K562 (cell line): ENCODE results near the gene PRKAR2B. TPM values are rescaled to one million over a fixed set of nuclear protein-coding genes. Genes with fewer than 3 reads are reported as not detected.
A peak's percentile ranks its signal among the peaks of the same experiment; 100 is the strongest.

Source experiments
- ATAC-seq: fragments of 200-7000 bp; cut with Tn5 transposase; 3 replicates; pipeline ENCODE4 v1.9.1; 2020; ENCODE audit warnings: moderate library complexity
- BruUV-seq: library from RNA; stranded (reverse); fragments of 400-500 nt; replicated peaks from 2 replicates; lab custom pipeline; 2021; lab: Mats Ljungman, UMichigan
- CTCF ChIA-PET: fragments of 300-600 bp; formaldehyde crosslinking; extraction: SDS; loops from one replicate; lab custom pipeline; 2021; ENCODE audit warnings: low intra/inter-chr PET ratio; lab: Yijun Ruan, JAX
- POLR2A ChIA-PET: fragments of 300-600, 350-650 bp; sonication (Branson Sonifier 250); formaldehyde crosslinking; extraction: SDS; loops from one replicate; lab custom pipeline; 2021; ENCODE audit warnings: antibody characterized with exemption, inconsistent platforms; lab: Yijun Ruan, JAX
- DNase-seq, 4 experiments: peaks; one replicate each; pipeline versions ENCODE4 v3.0.0 to v3.0.0-alpha.2; 2011 to 2018; ENCODE audit warnings: low spot score in 3 of 4, mixed read lengths in 3 of 4; ENCODE audit errors: extremely low read depth in 1 of 4
- FAIRE-seq: peaks from 2 replicates; lab custom pipeline; 2011; peaks lifted over from hg19 to GRCh38; lab: Jason Lieb, UNC
- H2AFZ ChIP-seq: 2 replicates; pipeline ENCODE4 v1.6.0; 2011; ENCODE audit warnings: low read depth, low read length, control low read depth, inconsistent platforms
- H3K27ac ChIP-seq: fragments of 200-600 bp; 3 replicates; pipeline ENCODE4 v1.8.0; 2011; ENCODE audit warnings: low read depth, mild to moderate bottlenecking, control low read depth, inconsistent platforms, low read length, moderate library complexity, mixed read lengths; ENCODE audit errors: extremely low read depth
- H3K27me3 ChIP-seq, 2 experiments: fragments of 300-600 bp in 1 of 2; 2 replicates in 1 of 2; 3 replicates in 1 of 2; pipeline versions ENCODE4 v1.6.0 to v1.8.0; 2011; ENCODE audit warnings: inconsistent platforms in 2 of 2, low read length in 2 of 2, mild to moderate bottlenecking in 1 of 2, mixed read lengths in 1 of 2, moderate library complexity in 1 of 2; ENCODE audit not compliant: control insufficient read depth in 2 of 2, insufficient read depth in 2 of 2
- H3K36me3 ChIP-seq: fragments of 300-600 bp; 3 replicates; pipeline ENCODE4 v1.8.0; 2011; ENCODE audit warnings: mild to moderate bottlenecking, low read length, inconsistent platforms; ENCODE audit not compliant: control insufficient read depth, insufficient read depth
- H3K4me1 ChIP-seq, 2 experiments: fragments of 200-600 bp in 1 of 2; replicated peaks in 1 of 2; 2 replicates in 1 of 2; 3 replicates in 1 of 2; pipeline versions ENCODE4 v1.5.1 to v1.8.0; 2011; ENCODE audit warnings: inconsistent platforms in 2 of 2, low read length in 2 of 2, mild to moderate bottlenecking in 1 of 2, mixed read lengths in 1 of 2, moderate library complexity in 1 of 2; ENCODE audit not compliant: control insufficient read depth in 2 of 2, insufficient read depth in 2 of 2
- H3K4me2 ChIP-seq: 2 replicates; pipeline ENCODE4 v1.6.1; 2011; ENCODE audit warnings: low read length, control low read depth, inconsistent platforms, mixed read lengths; ENCODE audit not compliant: insufficient read depth
- H3K4me3 ChIP-seq: fragments of 200-600 bp; sonication (generic), shearing (Covaris generic); 2 replicates; pipeline ENCODE4 v1.5.1; 2016; ENCODE audit warnings: control low read depth, inconsistent platforms
- H3K79me2 ChIP-seq: fragments of 200-600 bp; 3 replicates; pipeline ENCODE4 v1.8.0; 2011; ENCODE audit warnings: low read length, inconsistent platforms; ENCODE audit not compliant: control insufficient read depth, insufficient read depth
- H3K9ac ChIP-seq, 2 experiments: 2 replicates each; pipeline versions ENCODE4 v1.6.0 to v1.6.1; 2011; ENCODE audit warnings: low read depth in 2 of 2, low read length in 2 of 2, control low read depth in 1 of 2, inconsistent platforms in 1 of 2, mild to moderate bottlenecking in 1 of 2, mixed read lengths in 1 of 2; ENCODE audit not compliant: insufficient read depth in 1 of 2
- H3K9me1 ChIP-seq: one replicate; pipeline ENCODE4 v1.6.0; 2011; ENCODE audit warnings: inconsistent platforms, mild to moderate bottlenecking, low read length, moderate library complexity; ENCODE audit not compliant: control insufficient read depth, insufficient read depth
- H3K9me3 ChIP-seq: replicated peaks from 2 replicates; pipeline ENCODE4 v1.5.1; 2011; ENCODE audit warnings: low read depth, low read length, inconsistent platforms; ENCODE audit not compliant: control insufficient read depth, insufficient read depth
- H4K20me1 ChIP-seq: replicated peaks from 2 replicates; pipeline ENCODE4 v1.6.1; 2011; ENCODE audit warnings: low read length, inconsistent platforms, mixed read lengths; ENCODE audit not compliant: control insufficient read depth, insufficient read depth
- POLR2A ChIP-seq: fragments of 450-650 bp; conservative IDR thresholded peaks from 2 replicates; pipeline ENCODE4 v1.6.1; 2016
- SFPQ ChIP-seq: fragments of 200-400 bp; formaldehyde crosslinking; IDR thresholded peaks from 2 replicates; pipeline ENCODE4 v1.6.1; 2017; ENCODE audit warnings: mild to moderate bottlenecking, low read depth, low read length, moderate library complexity
- SUPT5H ChIP-seq: fragments of 450-650 bp; IDR thresholded peaks from 2 replicates; pipeline ENCODE4 v1.6.1; 2016
- ZNF511 ChIP-seq: sonication (generic); formaldehyde crosslinking; IDR thresholded peaks from 2 replicates; pipeline ENCODE4 v1.8.0; 2022; ENCODE audit warnings: mild to moderate bottlenecking, missing genetic modification reagents
- WGBS: fragments of 100-300 bp; shearing (Covaris generic); methylation state at CpG from one replicate; pipeline ENCODE4 v1.1.6; 2016; ENCODE audit warnings: low coverage, mixed read lengths; ENCODE audit not compliant: insufficient coverage; ENCODE audit errors: missing lambda C conversion rate; 5-methylcytosine and 5-hydroxymethylcytosine counted together
- in situ Hi-C: fragments of 300-500 bp; cut with MboI; formaldehyde crosslinking; loops from 4 replicates; pipeline ENCODE4 v1.15.0; 2018; ENCODE audit warnings: inconsistent platforms, mixed read lengths
- intact Hi-C: fragments of 100-400 bp; cut with micrococcal nuclease; formaldehyde crosslinking; loops from 2 replicates; pipeline ENCODE4 v1.14.2; 2022
- polyA plus RNA-seq, 8 experiments: library from polyadenylated mRNA; depleted of rRNA in 4 of 8; stranded (reverse) in 5 of 8; unstranded in 3 of 8; fragments of >200 nt; fragmentation: Nextera tagmentation in 2 of 8; fragmentation: Illumina TruSeq in 1 of 8; extraction: Ambion mirVana in 2 of 8; extraction: Trizol in 1 of 8; gene quantifications; 2 replicates each; pipeline versions ENCODE4 v1.2.1 to v1.2.3, GENCODE V29; 2011 to 2014; ENCODE audit warnings: inconsistent platforms in 1 of 8, missing spikeins in 1 of 8
- total RNA-seq, 7 experiments: library from RNA; depleted of rRNA in 6 of 7; stranded (reverse); fragments of >200 nt in 6 of 7; fragmentation: Illumina TruSeq in 2 of 7; extraction: Trizol in 2 of 7; gene quantifications; 2 replicates each; pipeline versions ENCODE4 v1.2.1 to v1.2.3, GENCODE V29; 2011 to 2021; ENCODE audit warnings: low replicate concordance in 1 of 7

Gene PRKAR2B
- total and polyA plus RNA-seq, 9 of the 15 experiments (the other 6 are each of a cell fraction or from before 2014, with no cell fraction given): 59.0 to 173 (median 129) TPM

GRCh38 chr7:107186240-107186639 lies 141.7 kb downstream of the PRKAR2B start:
- no peak overlapping the region for H3K9ac ChIP-seq
- H4K20me1 ChIP-seq: no peaks in the 10 kb centered on the region
- no peaks in the 10 kb centered on the region for H3K9me3 ChIP-seq
- H3K9me1 ChIP-seq: no peaks in the 10 kb centered on the region
- FAIRE-seq (no peak), ATAC-seq (no peak), DNase-seq (no peak)
- H3K36me3 ChIP-seq: peaks cover 77% of the 10 kb centered on the region
- POLR2A ChIA-PET: interaction anchor here (0.6 kb wide), 1 partner anchor 433 kb away, joined by 3 read pairs; no protein-coding TSS in a partner anchor
- H3K27me3 ChIP-seq: no peaks in the 10 kb centered on the region
- no peak overlapping the region for H3K4me2 ChIP-seq
- H3K79me2 ChIP-seq: no peaks in the 10 kb centered on the region
- intact Hi-C loops: no loop called here
- no peak overlapping the region for H2AFZ ChIP-seq
- TF ChIP-seq SFPQ: no peak
- H3K4me3 ChIP-seq: no peak overlapping the region
- CTCF ChIA-PET: no interaction called here
- no peaks in the 10 kb centered on the region for H3K4me1 ChIP-seq
- no TSS peak for BruUV-seq
- in situ Hi-C loops: loop anchor here (5.0 kb wide), 1 partner anchor 686 kb away; no protein-coding TSS in a partner anchor
- WGBS: 79% methylated on average over 4 of the region's 4 CpGs
- H3K27ac ChIP-seq: no peak overlapping the region

GRCh38 chr7:107187774-107188173 lies 143.3 kb downstream of the PRKAR2B start:
- POLR2A ChIA-PET: interaction anchor here (1.2 to 2.8 kb wide), 3 partner anchors 10 to 19 kb away, joined by 3 to 8 read pairs (median 5); partner anchors contain the start of gene HBP1
- Histone ChIP-seq H3K4me1 (no peaks in the 10 kb centered on the region), H4K20me1 (no peaks in the 10 kb centered on the region), H3K79me2 (no peaks in the 10 kb centered on the region), H3K9me1 (no peaks in the 10 kb centered on the region), H3K9me3 (no peaks in the 10 kb centered on the region), H3K4me3 (no peak overlapping the region), H2AFZ (no peak overlapping the region), H3K9ac (no peak overlapping the region), H3K36me3 (peaks cover 73% of the 10 kb centered on the region), H3K4me2 (no peak overlapping the region), H3K27ac (no peak overlapping the region), H3K27me3 (no peaks in the 10 kb centered on the region)
- 0 out of 2 replicates have a peak, but pooled peaks have one; percentile 15 for TF ChIP-seq SUPT5H
- 0 out of 2 replicates have a peak, but pooled peaks have one; percentile 23 for TF ChIP-seq POLR2A
- TF ChIP-seq ZNF511 (CRISPR knock-in tag): no peak
- FAIRE-seq (no peak), DNase-seq (no peak), ATAC-seq (no peak)
- no TSS peak for BruUV-seq
- in situ Hi-C loops: loop anchor here (5.0 kb wide), 1 partner anchor 685 kb away; no protein-coding TSS in a partner anchor
- CTCF ChIA-PET: interaction anchor here (0.9 kb wide), 1 partner anchor 395 kb away, joined by 3 read pairs; no protein-coding TSS in a partner anchor
- WGBS: 62% methylated on average over 2 of the region's 2 CpGs
- intact Hi-C loops: no loop called here
